Cardiac septum (tissue), 1 donor: ENCODE data around the gene C1S. TPM values are rescaled to one million over a fixed set of nuclear protein-coding genes. Genes with fewer than 3 reads are reported as not detected.
"Not testable (repeated sequence)": the region's sequence is repeated elsewhere in the genome, so short reads cannot be mapped to it uniquely, and the experiment has no call there.

Experiments used
- DNase-seq: peaks from one replicate; pipeline ENCODE4 v3.0.0-alpha.2; 2020; ENCODE audit warnings: low spot score
- intact Hi-C: fragments of 100-400 bp; cut with DNase I; formaldehyde crosslinking; loops from one replicate; pipeline ENCODE4 v1.14.0; 2022
- long read RNA-seq: library from polyadenylated mRNA; unstranded; transcript quantifications from one replicate; pipeline ENCODE4 v2.0.0, GENCODE V29; 2021
- total RNA-seq: library from RNA; stranded (reverse); fragmentation: NEBNext Ultra II Directional; extraction: Animal tissue kit (Norgen Biotek cat#: 25700); gene quantifications from one replicate; pipeline ENCODE4 v1.2.1, GENCODE V29; 2021
- donor health status: DM: no; HTN: no; CAD: no.

Gene C1S
- 69.0 TPM for total RNA-seq
- long read RNA-seq, transcript C1S-201 (12 exons, 2,972 nt): major isoform, 45 of 73 reads
- long read RNA-seq, transcript C1S-202 (12 exons, 2,635 nt): minor isoform, 7 of 73 reads
- long read RNA-seq, partial matches to known transcripts: 12 of 73 reads
- long read RNA-seq, other reads (novel, unspliced or antisense): 8 of 73 reads

GRCh38 chr12:7060353-7060954 lies at the start of gene C1S:
Gene C1S, plus strand, starts transcription at chr12:7060718. Its CDS starts 1,195 bp downstream, at chr12:7061913.
- intact Hi-C loops: loop anchor here (1.0 to 2.0 kb wide), 2 partner anchors 32 to 48 kb away; partner anchors contain the start of genes C1R and C1RL
- DNase-seq: no peak

- DNase-seq, intact Hi-C loops: not testable (repeated sequence)
These were observed 49.1 kb upstream of the C1S start for GRCh38 chr12:7011398-7011797.

GRCh38 chr12:7012024-7012607 lies 48.4 kb upstream of the C1S start:
- no peak for DNase-seq

GRCh38 chr12:7013101-7013500 lies 47.4 kb upstream of the C1S start:
- DNase-seq: no peak
- intact Hi-C loops: no loop called here

More at GRCh38 chr12:7012024-7012607, 48.4 kb upstream of the C1S start:
- intact Hi-C loops: no loop called here

- intact Hi-C loops: loop anchor here (5.0 kb wide), 1 partner anchor 97 kb away; no protein-coding TSS in a partner anchor
- DNase-seq: no peak
These were observed 44.8 kb upstream of the C1S start for GRCh38 chr12:7015555-7016370.

GRCh38 chr12:7016958-7017571 lies 43.5 kb upstream of the C1S start:
- no peak for DNase-seq
- intact Hi-C loops: loop anchor here (5.0 kb wide), 1 partner anchor 95 kb away; no protein-coding TSS in a partner anchor

- no peak for DNase-seq
These were observed 42.6 kb upstream of the C1S start for GRCh38 chr12:7017870-7018349.

GRCh38 chr12:7018350-7019042 lies 42.0 kb upstream of the C1S start, which contains the start of gene LPCAT3:
Gene LPCAT3, minus strand, starts transcription at chr12:7018476. Its CDS starts 52 bp downstream, at chr12:7018424.
- intact Hi-C loops: loop anchor here (2.0 to 5.0 kb wide), 2 partner anchors 48 to 94 kb away; partner anchors contain the start of genes EMG1 and PHB2
- peak; percentile 98 for DNase-seq

More at GRCh38 chr12:7017870-7018349, 42.6 kb upstream of the C1S start:
- intact Hi-C loops: loop anchor here (2.0 to 5.0 kb wide), 2 partner anchors 47 to 94 kb away; partner anchors contain the start of genes EMG1 and PHB2

- DNase-seq: no peak
- intact Hi-C loops: loop anchor here (2.0 to 5.0 kb wide), 2 partner anchors 48 to 93 kb away; partner anchors contain the start of genes EMG1 and PHB2
These were observed 41.4 kb upstream of the C1S start for GRCh38 chr12:7019043-7019569.

- DNase-seq: no peak
These were observed 38.6 kb upstream of the C1S start for GRCh38 chr12:7021956-7022355.

GRCh38 chr12:7023114-7023513 lies 37.4 kb upstream of the C1S start:
- no peak for DNase-seq
- intact Hi-C loops: no loop called here

More at GRCh38 chr12:7021956-7022355, 38.6 kb upstream of the C1S start:
- intact Hi-C loops: no loop called here

- DNase-seq: no peak
- intact Hi-C loops: no loop called here
These were observed 33.7 kb upstream of the C1S start for GRCh38 chr12:7026854-7027253.

GRCh38 chr12:7031306-7031705 lies 29.2 kb upstream of the C1S start:
- no peak for DNase-seq
- intact Hi-C loops: no loop called here

GRCh38 chr12:7032990-7033389 lies 27.5 kb upstream of the C1S start:
- intact Hi-C loops: no loop called here
- no peak for DNase-seq

GRCh38 chr12:7034464-7034863 lies 26.1 kb upstream of the C1S start:
- intact Hi-C loops: no loop called here
- no peak for DNase-seq

- no peak for DNase-seq
- intact Hi-C loops: no loop called here
These were observed 25.1 kb upstream of the C1S start for GRCh38 chr12:7035463-7035862.

GRCh38 chr12:7037411-7037810 lies 23.1 kb upstream of the C1S start:
- intact Hi-C loops, DNase-seq: not testable (repeated sequence)

- DNase-seq: no peak
- intact Hi-C loops: no loop called here
These were observed 21.9 kb upstream of the C1S start for GRCh38 chr12:7038591-7038990.
